ENCODE data around the gene PC. TPM values are rescaled to one million over a fixed set of nuclear protein-coding genes. Genes with fewer than 3 reads are reported as not detected.

The PC gene
- polyA plus RNA-seq, 1 donor (not counting 4 experiments of a cell fraction or from before 2014, with no cell fraction given) = 13.3 TPM

DNA sequence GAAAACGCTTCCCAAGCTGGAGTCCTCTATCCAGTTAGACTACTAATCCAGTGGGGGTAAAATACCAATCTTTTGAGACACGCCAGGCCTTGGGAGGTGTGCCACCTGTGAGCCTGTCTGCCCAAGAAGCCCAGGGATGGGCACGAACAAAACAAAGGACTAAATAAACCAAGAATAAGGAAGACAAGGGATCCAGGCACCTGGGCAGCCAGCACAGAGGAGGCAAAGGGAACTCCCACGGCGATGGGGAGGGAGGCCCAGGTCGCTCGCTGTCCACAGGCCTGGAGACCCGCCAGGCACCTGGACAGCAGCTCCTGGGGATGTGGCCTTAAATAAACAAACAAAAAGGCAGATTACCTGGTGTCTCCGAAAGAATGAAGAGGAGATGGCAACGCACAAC lies 69.9 kb downstream of the PC start:
- TF ChIP-seq, protein P1, sequence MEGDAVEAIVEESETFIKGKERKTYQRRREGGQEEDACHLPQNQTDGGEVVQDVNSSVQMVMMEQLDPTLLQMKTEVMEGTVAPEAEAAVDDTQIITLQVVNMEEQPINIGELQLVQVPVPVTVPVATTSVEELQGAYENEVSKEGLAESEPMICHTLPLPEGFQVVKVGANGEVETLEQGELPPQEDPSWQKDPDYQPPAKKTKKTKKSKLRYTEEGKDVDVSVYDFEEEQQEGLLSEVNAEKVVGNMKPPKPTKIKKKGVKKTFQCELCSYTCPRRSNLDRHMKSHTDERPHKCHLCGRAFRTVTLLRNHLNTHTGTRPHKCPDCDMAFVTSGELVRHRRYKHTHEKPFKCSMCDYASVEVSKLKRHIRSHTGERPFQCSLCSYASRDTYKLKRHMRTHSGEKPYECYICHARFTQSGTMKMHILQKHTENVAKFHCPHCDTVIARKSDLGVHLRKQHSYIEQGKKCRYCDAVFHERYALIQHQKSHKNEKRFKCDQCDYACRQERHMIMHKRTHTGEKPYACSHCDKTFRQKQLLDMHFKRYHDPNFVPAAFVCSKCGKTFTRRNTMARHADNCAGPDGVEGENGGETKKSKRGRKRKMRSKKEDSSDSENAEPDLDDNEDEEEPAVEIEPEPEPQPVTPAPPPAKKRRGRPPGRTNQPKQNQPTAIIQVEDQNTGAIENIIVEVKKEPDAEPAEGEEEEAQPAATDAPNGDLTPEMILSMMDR (optimal IDR thresholded peaks at IDR 0.05 in 1 of 3, IDR thresholded peaks at IDR 0.05 in 1 of 3, conservative IDR thresholded peaks at IDR 0.05 in 1 of 3; ENCODE audit: extremely low read depth in 1 of 3, insufficient read depth in 2 of 3, low read length in 3 of 3) = no peak
- TF ChIP-seq EZH2 (IDR thresholded peaks at IDR 0.05; ENCODE audit: low read length) = no peak
- Histone ChIP-seq H4K20me1 (ENCODE audit: control insufficient read depth, extremely low read depth, insufficient read depth, low read length) (no peaks in the 10 kb centered on the region), H3K4me2 (ENCODE audit: control insufficient read depth, extremely low read depth, insufficient read depth, low read depth, low read length) (no peak overlapping the region), H3K27ac (ENCODE audit: control insufficient read depth, insufficient read depth, low read length) (no peak overlapping the region), H3K27me3 (ENCODE audit: control insufficient read depth, extremely low read depth, insufficient read depth, low read length) (no peaks in the 10 kb centered on the region), H3K4me3 (ENCODE audit: control insufficient read depth in 2 of 3, extremely low read depth in 1 of 3, insufficient read depth in 2 of 3, low read depth in 1 of 3, low read length in 3 of 3) (no peak overlapping the region), H3K9ac (ENCODE audit: control insufficient read depth, extremely low read depth, insufficient read depth, low read length) (no peak overlapping the region), H3K79me2 (ENCODE audit: control insufficient read depth, insufficient read depth, low read length) (peaks cover 3% of the 10 kb centered on the region), H2AFZ (ENCODE audit: control insufficient read depth, low read length) (no peak overlapping the region), H3K36me3 (ENCODE audit: control insufficient read depth in 2 of 2, extremely low read depth in 1 of 2, insufficient read depth in 2 of 2, low read length in 2 of 2) (peaks cover 7 to 15% of the 10 kb centered on the region in 2 experiments), H3K9me1 (ENCODE audit: control insufficient read depth, extremely low read depth, insufficient read depth, low read length) (no peaks in the 10 kb centered on the region), H3K9me3 (ENCODE audit: control insufficient read depth, low read depth, low read length) (no peaks in the 10 kb centered on the region), H3K4me1 (ENCODE audit: control insufficient read depth, extremely low read depth, insufficient read depth, low read length) (peaks cover 29% of the 10 kb centered on the region)
- dilution Hi-C loops (cut with MboI; ENCODE audit: extremely low pct_ligation_motif_present, low sequenced_read_pairs) = no loop called here
- DNase-seq (ENCODE audit: low read depth, low spot score) (no peak), FAIRE-seq (no peak)

DNA sequence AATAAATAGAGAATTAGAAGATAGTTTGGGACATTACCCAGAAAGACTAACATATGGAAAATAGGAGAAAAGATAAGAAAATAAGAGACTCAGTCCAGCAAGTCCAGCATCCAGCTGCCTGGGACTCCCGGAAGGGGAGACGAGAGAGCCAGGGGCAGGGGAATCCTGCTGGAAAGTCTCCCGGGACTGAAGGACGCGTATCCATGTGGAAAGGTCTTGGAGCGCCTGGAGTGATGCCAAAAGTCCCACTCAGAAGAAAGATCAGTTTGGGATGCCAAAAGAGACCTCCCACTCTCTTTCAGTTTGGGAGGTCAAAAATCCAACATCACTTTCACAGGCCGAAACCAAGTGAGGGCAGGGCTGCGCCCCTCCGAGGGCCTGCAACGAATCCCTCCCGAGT lies 70.7 kb downstream of the PC start:
- no peak overlapping the region for H3K27ac ChIP-seq (ENCODE audit: control insufficient read depth, insufficient read depth, low read length)
- TF ChIP-seq, protein P1 (optimal IDR thresholded peaks at IDR 0.05 in 1 of 3, IDR thresholded peaks at IDR 0.05 in 1 of 3, conservative IDR thresholded peaks at IDR 0.05 in 1 of 3; ENCODE audit: extremely low read depth in 1 of 3, insufficient read depth in 2 of 3, low read length in 3 of 3) = no peak
- TF ChIP-seq EZH2 (IDR thresholded peaks at IDR 0.05; ENCODE audit: low read length) = no peak

More for the DNA sequence above, 70.7 kb downstream of the PC start:
- DNase-seq (ENCODE audit: low read depth, low spot score) (no peak), FAIRE-seq (no peak)
- no peak overlapping the region for H3K9ac ChIP-seq (ENCODE audit: control insufficient read depth, extremely low read depth, insufficient read depth, low read length)
- peaks cover 29% of the 10 kb centered on the region for H3K4me1 ChIP-seq (ENCODE audit: control insufficient read depth, extremely low read depth, insufficient read depth, low read length)
- no peaks in the 10 kb centered on the region for H3K9me1 ChIP-seq (ENCODE audit: control insufficient read depth, extremely low read depth, insufficient read depth, low read length)
- H3K9me3 ChIP-seq (ENCODE audit: control insufficient read depth, low read depth, low read length) = no peaks in the 10 kb centered on the region
- no peak overlapping the region for H3K4me2 ChIP-seq (ENCODE audit: control insufficient read depth, extremely low read depth, insufficient read depth, low read depth, low read length)
- no peaks in the 10 kb centered on the region for H3K27me3 ChIP-seq (ENCODE audit: control insufficient read depth, extremely low read depth, insufficient read depth, low read length)
- peaks cover 3% of the 10 kb centered on the region for H3K79me2 ChIP-seq (ENCODE audit: control insufficient read depth, insufficient read depth, low read length)
- no peak overlapping the region for H3K4me3 ChIP-seq (ENCODE audit: control insufficient read depth in 2 of 3, extremely low read depth in 1 of 3, insufficient read depth in 2 of 3, low read depth in 1 of 3, low read length in 3 of 3)
- H2AFZ ChIP-seq (ENCODE audit: control insufficient read depth, low read length) = no peak overlapping the region
- dilution Hi-C loops (cut with MboI; ENCODE audit: extremely low pct_ligation_motif_present, low sequenced_read_pairs) = no loop called here
- peaks cover 7 to 15% of the 10 kb centered on the region in 2 experiments for H3K36me3 ChIP-seq (ENCODE audit: control insufficient read depth in 2 of 2, extremely low read depth in 1 of 2, insufficient read depth in 2 of 2, low read length in 2 of 2)
- H4K20me1 ChIP-seq (ENCODE audit: control insufficient read depth, extremely low read depth, insufficient read depth, low read length) = no peaks in the 10 kb centered on the region
